Fibroblast of lung (primary cell): Measurements from ENCODE around the gene LRIT3. TPM values are rescaled to one million over a fixed set of nuclear protein-coding genes. Genes with fewer than 3 reads are reported as not detected.

ENCODE experiments used
- DNase-seq, 2 donors: peaks; one replicate each; pipeline versions ENCODE4 v3.0.0 to v3.0.0-alpha.2; 2010; ENCODE audit warnings: low read depth in 2 of 2
- H2AFZ ChIP-seq: 2 replicates; pipeline ENCODE4 v1.5.1; 2012; ENCODE audit warnings: low read length, control low read depth, inconsistent platforms
- H3K27ac ChIP-seq: 2 replicates; pipeline ENCODE4 v1.5.1; 2011; ENCODE audit warnings: low read length, control low read depth; ENCODE audit not compliant: insufficient read depth
- H3K27me3 ChIP-seq: 2 replicates; pipeline ENCODE4 v1.5.1; 2011; ENCODE audit warnings: mild to moderate bottlenecking, low read length; ENCODE audit not compliant: control insufficient read depth, insufficient read depth
- H3K36me3 ChIP-seq: 2 replicates; pipeline ENCODE4 v1.5.1; 2011; ENCODE audit warnings: low read length; ENCODE audit not compliant: control insufficient read depth, insufficient read depth
- H3K4me1 ChIP-seq: 2 replicates; pipeline ENCODE4 v1.5.1; 2011; ENCODE audit warnings: low read length; ENCODE audit not compliant: control insufficient read depth, insufficient read depth; ENCODE audit errors: extremely low read depth
- H3K4me2 ChIP-seq: 2 replicates; pipeline ENCODE4 v1.5.1; 2011; ENCODE audit warnings: low read length, control low read depth; ENCODE audit not compliant: insufficient read depth; ENCODE audit errors: extremely low read depth
- H3K4me3 ChIP-seq, 4 experiments: fragments of 200-600 bp in 1 of 4; sonication (generic) in 1 of 4; replicated peaks in 1 of 4; 2 replicates each; pipeline ENCODE4 v1.5.1; 2011 to 2016; ENCODE audit warnings: low read length in 4 of 4, low read depth in 3 of 4, mild to moderate bottlenecking in 3 of 4, control low read depth in 2 of 4, inconsistent platforms in 1 of 4, mixed read lengths in 1 of 4; ENCODE audit not compliant: insufficient read depth in 1 of 4; ENCODE audit errors: control extremely low read depth in 1 of 4
- H3K79me2 ChIP-seq: 2 replicates; pipeline ENCODE4 v1.5.1; 2012; ENCODE audit warnings: mild to moderate bottlenecking, low read length, inconsistent platforms; ENCODE audit not compliant: control insufficient read depth, insufficient read depth
- H3K9ac ChIP-seq: 2 replicates; pipeline ENCODE4 v1.5.1; 2011; ENCODE audit warnings: mild to moderate bottlenecking, low read length, control low read depth; ENCODE audit not compliant: insufficient read depth
- H3K9me3 ChIP-seq: 2 replicates; pipeline ENCODE4 v1.5.1; 2012; ENCODE audit warnings: low read depth, low read length; ENCODE audit not compliant: control insufficient read depth, insufficient read depth
- H4K20me1 ChIP-seq: 2 replicates; pipeline ENCODE4 v1.5.1; 2011; ENCODE audit warnings: low read length; ENCODE audit not compliant: control insufficient read depth, insufficient read depth; ENCODE audit errors: extremely low read depth
- CTCF ChIP-seq, 2 donors: IDR thresholded peaks in 1 of 2; conservative IDR thresholded peaks in 1 of 2; 1 replicate in 1 of 2; 2 replicates in 1 of 2; pipeline ENCODE4 v1.5.1; 2011 to 2012; ENCODE audit warnings: low read length in 2 of 2, control low read depth in 1 of 2, inconsistent platforms in 1 of 2, low read depth in 1 of 2, mild to moderate bottlenecking in 1 of 2
- EZH2 ChIP-seq: IDR thresholded peaks from 2 replicates; pipeline ENCODE4 v1.5.1; 2012; ENCODE audit warnings: low read length, control low read depth, mild to moderate bottlenecking; ENCODE audit errors: missing control alignments
- polyA plus RNA-seq, 2 donors: library from polyadenylated mRNA; depleted of rRNA in 1 of 2; stranded (reverse) in 1 of 2; unstranded in 1 of 2; fragments of >200 nt; gene quantifications; 2 replicates each; pipeline ENCODE4 v1.2.1, GENCODE V29; 2011 to 2012; ENCODE audit warnings: missing spikeins in 1 of 2
- total RNA-seq: library from RNA; depleted of rRNA; stranded (reverse); fragments of >200 nt; gene quantifications from 2 replicates; pipeline ENCODE4 v1.2.1, GENCODE V29; 2014

LRIT3 gene
- total and polyA plus RNA-seq, 2 donors (not counting 1 experiment from before 2014, with no cell fraction given) = under 0.01 to 0.01 TPM

- TF ChIP-seq CTCF (conservative IDR thresholded peaks at IDR 0.05 in 1 of 2, IDR thresholded peaks at IDR 0.05 in 1 of 2; ENCODE audit: low read depth in 1 of 2, low read length in 2 of 2) = no peak
- TF ChIP-seq EZH2 = no peak
- no peak overlapping the region for H3K9ac ChIP-seq
- DNase-seq = no peak
- H3K4me3 ChIP-seq = no peak overlapping the region
- no peak overlapping the region for H2AFZ ChIP-seq
- H3K9me3 ChIP-seq = no peaks in the 10 kb centered on the region
- H3K27ac ChIP-seq = no peak overlapping the region
- H3K79me2 ChIP-seq = no peaks in the 10 kb centered on the region
- H3K4me1 ChIP-seq = no peaks in the 10 kb centered on the region
- no peaks in the 10 kb centered on the region for H4K20me1 ChIP-seq
- H3K4me2 ChIP-seq = no peak overlapping the region
- no peaks in the 10 kb centered on the region for H3K27me3 ChIP-seq
- no peaks in the 10 kb centered on the region for H3K36me3 ChIP-seq
Observed at GRCh38 chr4:109914322-109914721, 66.4 kb downstream of the LRIT3 start.

- Histone ChIP-seq H3K36me3 (no peaks in the 10 kb centered on the region), H3K4me1 (no peaks in the 10 kb centered on the region), H3K9me3 (no peaks in the 10 kb centered on the region), H3K27ac (no peak overlapping the region), H3K27me3 (no peaks in the 10 kb centered on the region), H3K79me2 (no peaks in the 10 kb centered on the region), H3K9ac (no peak overlapping the region), H4K20me1 (no peaks in the 10 kb centered on the region), H2AFZ (no peak overlapping the region), H3K4me2 (no peak overlapping the region), H3K4me3 (no peak overlapping the region)
- no peak for TF ChIP-seq EZH2
- no peak for TF ChIP-seq CTCF (conservative IDR thresholded peaks at IDR 0.05 in 1 of 2, IDR thresholded peaks at IDR 0.05 in 1 of 2; ENCODE audit: low read depth in 1 of 2, low read length in 2 of 2)
- DNase-seq = no peak
Observed at GRCh38 chr4:109915385-109916026, 67.6 kb downstream of the LRIT3 start.

- TF ChIP-seq EZH2 (no peak), CTCF (conservative IDR thresholded peaks at IDR 0.05 in 1 of 2, IDR thresholded peaks at IDR 0.05 in 1 of 2; ENCODE audit: low read depth in 1 of 2, low read length in 2 of 2) (no peak)
- H3K9me3 ChIP-seq = no peaks in the 10 kb centered on the region
- H3K4me1 ChIP-seq = no peaks in the 10 kb centered on the region
- no peak overlapping the region for H3K4me3 ChIP-seq
- no peak overlapping the region for H2AFZ ChIP-seq
- H3K9ac ChIP-seq = no peak overlapping the region
- H3K27ac ChIP-seq = no peak overlapping the region
- no peak overlapping the region for H3K4me2 ChIP-seq
- H4K20me1 ChIP-seq = no peaks in the 10 kb centered on the region
- H3K79me2 ChIP-seq = no peaks in the 10 kb centered on the region
- DNase-seq = no peak
- no peaks in the 10 kb centered on the region for H3K27me3 ChIP-seq
- H3K36me3 ChIP-seq = no peaks in the 10 kb centered on the region
Observed at GRCh38 chr4:109916027-109916409, 68.1 kb downstream of the LRIT3 start.
